Activated T-cell treated with anti-CD3 and anti-CD28 coated beads for 48 hours (primary cell): ENCODE results near the gene HSPB6.
"Not testable (repeated sequence)": the region's sequence is repeated elsewhere in the genome, so short reads cannot be mapped to it uniquely, and the experiment has no call there.

ENCODE experiments used
- DNase-seq: peaks from one replicate; pipeline ENCODE4 v3.0.0-alpha.2; 2020; ENCODE audit warnings: low read depth

HSPB6 gene

DNA sequence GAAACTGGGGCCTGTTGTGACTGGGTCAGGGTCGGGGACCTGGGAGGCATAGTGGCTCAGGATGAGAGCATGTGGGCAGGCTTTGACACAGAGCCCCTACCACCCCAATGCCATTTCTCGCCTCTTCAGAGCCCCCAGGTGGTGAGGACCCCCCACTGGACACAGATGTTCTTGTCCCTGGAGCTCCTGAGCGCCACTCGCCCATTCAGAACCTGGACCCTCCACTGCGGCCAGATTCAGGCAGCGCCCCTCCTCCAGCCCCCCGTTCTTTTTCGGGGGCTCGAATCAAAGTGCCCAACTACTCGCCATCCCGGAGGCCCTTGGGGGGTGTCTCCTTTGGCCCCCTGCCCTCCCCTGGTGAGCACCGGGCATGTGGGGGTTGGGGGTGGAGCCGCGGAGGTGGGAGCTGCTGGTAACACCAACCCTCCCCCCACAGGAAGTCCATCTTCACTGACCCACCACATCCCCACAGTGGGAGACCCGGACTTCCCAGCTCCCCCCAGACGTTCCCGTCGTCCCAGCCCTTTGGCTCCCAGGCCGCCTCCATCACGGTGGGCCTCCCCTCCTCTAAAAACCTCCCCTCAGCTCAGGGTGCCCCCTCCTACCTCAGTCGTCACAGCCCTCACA is 24.9 kb downstream of the HSPB6 start:
- no peak for DNase-seq

DNA sequence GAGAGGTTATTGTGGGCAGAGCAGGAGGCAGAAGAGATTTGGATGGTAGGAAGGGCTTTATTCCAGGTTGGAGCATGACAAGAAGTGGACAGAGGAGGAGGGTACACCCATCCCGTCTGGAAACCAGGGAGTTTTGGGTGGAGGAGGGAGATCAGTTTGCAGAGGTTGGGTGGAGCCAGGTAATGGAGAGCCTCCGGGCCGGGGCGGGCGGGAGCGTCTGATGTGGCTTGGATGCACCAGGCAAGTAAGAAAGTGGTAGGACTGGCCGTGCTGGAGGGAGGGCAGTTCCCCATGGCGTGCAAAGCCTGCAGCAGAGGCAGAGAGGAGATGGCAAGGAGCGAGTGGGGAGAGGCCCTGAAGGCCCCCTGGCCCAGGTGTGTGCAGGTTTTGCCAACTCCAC is 25.5 kb downstream of the HSPB6 start:
- DNase-seq = no peak

DNA sequence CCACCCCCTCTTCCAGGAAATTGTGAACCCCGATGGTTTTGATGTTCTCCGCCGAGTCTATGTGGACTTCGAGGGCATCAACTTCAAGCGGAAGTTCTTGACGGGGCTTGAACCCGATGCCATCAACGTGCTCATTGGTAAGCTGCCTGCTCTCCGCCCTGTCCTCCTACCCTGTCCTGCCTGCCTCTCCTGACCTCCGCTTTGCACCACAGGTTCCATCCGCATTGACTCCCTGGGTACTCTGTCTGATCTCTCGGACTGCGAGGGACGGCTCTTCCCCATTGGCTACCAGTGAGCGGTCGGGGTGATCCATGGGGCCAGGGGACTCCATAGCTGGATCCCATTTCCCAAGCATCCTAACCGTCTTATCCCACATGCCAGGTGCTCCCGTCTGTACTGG is 26.5 kb downstream of the HSPB6 start:
- no peak for DNase-seq

DNA sequence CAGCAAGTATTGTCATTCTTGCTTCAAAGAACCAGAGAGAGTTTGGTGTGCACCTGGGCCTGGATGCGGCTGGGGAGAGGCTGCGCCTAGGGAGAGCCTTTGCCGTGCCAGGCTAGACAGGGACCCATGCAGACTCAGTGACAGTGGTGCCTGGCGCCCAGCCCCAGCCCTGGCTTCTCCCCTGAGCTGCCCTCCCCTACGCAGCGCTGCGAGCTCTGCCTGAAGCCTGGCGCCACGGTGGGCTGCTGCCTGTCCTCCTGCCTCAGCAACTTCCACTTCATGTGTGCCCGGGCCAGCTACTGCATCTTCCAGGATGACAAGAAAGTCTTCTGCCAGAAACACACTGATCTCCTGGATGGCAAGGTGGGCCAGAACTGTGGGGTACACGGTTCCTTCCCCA is 27.1 kb downstream of the HSPB6 start:
- DNase-seq = no peak

DNA sequence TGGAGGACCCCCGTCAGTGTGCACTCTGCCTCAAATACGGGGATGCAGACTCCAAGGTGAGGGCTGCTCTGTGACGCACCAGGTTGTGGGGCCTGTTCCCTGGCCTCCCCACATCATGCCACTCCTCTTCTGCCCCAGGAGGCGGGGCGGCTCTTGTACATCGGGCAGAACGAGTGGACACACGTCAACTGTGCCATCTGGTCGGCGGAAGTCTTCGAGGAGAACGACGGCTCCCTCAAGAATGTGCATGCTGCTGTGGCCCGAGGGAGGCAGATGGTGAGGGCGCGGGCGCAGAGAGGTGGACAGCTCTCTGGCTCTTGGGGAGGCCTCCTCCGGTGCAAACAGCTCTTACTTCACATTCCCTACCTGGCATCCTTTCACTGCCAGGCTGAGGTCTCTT is 27.8 kb downstream of the HSPB6 start:
- no peak for DNase-seq

DNA sequence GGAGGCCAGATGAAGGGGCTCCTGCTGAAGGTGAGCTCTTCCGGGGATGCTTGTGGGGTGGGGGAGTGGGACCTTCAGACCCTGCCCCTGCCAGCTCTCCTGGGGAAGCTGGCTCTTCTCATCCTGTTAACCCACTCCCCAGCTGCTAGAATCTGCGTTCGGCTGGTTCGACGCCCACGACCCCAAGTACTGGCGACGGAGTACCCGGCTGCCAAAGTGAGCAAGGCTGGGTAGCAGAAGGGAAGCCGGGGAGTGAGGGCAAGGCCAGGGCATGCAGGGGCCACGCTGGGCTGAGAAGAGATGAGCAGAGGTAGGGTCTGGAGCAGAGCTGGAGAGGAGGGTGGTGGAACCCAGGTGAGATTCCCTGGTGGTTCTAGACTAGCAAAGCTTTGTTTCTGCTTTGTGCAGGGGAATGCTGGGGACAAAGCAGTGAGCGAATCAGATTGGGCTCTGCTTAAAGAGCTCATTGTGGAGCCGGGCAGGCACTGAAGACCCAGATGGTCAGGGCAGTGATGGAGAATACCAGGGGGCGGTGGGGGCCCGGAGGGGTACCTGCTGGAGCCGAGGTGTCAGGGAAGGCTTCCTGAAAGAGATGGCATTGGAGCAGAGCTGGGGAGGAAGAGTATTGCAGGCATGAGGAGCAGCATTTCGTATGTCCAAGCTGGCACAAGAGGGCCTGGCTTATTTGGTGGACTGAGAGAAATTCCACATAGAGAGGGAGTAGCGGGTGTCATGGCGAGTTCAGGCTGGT is 28.7 kb downstream of the HSPB6 start:
- DNase-seq = no peak

DNA sequence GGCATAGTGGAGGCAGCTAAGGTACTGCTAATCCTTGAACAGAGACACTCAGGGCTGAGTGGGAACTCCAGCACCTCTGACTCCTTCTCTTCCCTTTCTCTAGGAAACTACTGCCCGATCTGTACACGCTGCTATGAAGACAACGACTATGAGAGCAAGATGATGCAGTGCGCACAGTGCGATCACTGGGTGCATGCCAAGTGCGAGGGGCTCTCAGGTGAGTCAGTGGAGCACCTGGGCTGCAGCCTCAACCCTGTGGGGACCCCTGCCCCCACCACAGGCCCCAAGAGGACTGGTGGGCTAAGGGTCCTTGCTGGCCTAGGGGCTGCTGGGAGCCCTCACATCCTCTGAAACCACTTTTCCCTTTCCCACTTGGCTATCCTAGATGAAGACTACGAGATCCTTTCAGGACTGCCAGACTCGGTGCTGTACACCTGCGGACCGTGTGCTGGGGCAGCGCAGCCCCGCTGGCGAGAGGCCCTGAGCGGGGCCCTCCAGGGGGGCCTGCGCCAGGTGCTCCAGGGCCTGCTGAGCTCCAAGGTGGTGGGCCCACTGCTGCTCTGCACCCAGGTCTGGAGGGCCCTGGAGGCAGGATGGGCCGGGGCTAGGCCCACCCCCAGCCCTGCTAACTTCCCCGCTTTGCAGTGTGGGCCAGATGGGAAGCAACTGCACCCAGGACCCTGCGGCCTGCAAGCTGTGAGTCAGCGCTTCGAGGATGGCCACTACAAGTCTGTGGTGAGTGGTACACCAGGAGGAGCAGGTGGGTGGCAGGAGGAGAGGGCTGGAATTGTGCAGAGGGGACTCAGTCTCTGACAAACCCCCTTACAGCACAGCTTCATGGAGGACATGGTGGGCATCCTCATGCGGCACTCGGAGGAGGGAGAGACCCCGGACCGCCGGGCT is 29.5 kb downstream of the HSPB6 start:
- DNase-seq = no peak

DNA sequence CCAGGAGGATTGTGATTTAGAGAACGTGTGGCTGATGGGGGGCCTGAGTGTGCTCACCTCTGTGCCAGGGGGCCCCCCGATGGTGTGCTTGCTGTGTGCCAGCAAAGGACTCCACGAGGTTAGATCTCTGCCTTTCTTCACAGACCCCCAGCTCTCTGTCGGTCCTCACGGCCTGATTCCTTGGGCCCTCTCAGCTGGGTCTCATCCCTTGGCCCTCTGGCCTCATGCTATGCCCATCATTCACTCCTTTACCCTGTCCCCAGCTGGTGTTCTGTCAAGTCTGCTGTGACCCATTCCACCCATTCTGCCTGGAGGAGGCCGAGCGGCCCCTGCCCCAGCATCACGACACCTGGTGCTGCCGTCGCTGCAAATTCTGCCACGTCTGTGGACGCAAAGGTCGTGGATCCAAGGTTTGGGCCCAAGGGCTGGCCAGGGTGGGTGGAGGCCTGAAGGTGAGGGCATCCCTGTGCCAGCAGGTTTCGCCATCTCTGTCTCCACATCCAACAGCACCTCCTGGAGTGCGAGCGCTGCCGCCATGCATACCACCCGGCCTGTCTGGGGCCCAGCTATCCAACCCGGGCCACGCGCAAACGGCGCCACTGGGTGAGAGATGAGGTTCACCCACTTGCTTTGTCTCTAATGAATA is 31.5 kb downstream of the HSPB6 start:
- no peak for DNase-seq

DNA sequence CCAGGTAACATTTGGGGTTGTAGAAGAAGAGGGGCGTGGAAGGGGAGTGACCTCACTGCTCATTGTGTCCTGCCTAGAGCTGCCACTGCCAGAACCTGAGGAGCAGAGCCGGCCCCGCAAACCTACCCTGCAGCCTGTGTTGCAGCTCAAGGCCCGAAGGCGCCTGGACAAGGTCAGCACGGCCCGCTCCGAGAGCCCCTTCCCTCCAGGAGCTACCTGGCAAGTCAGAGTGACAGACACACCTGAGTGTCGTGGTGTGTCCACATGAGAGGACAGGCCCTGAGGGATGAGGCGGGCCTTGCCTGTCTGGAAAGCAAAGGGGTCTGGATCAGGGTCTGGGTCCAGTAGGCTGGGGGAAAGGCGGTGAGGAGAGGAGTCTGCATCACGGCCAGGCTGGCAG is 32.3 kb downstream of the HSPB6 start:
- DNase-seq = no peak

DNA sequence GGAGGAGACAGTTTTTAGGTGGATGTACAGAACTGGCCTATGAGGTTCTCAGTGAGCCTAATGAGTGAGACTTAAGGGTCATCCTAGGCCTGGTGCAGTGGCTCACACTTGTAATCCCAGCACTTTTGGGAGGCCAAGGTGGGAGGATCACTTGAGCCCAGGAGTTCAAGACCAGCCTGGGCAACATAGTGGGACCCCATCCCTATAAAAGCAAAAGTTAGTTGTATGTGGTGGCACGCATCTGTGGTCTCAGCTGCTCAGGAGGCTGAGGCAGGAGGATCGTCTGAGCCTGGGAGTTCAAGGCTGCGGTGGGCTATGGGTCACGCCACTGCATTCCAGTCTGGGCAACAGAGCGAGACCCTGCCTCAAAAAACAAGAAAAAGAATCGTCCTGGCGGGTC is 32.7 kb downstream of the HSPB6 start:
- not testable (repeated sequence) for DNase-seq

DNA sequence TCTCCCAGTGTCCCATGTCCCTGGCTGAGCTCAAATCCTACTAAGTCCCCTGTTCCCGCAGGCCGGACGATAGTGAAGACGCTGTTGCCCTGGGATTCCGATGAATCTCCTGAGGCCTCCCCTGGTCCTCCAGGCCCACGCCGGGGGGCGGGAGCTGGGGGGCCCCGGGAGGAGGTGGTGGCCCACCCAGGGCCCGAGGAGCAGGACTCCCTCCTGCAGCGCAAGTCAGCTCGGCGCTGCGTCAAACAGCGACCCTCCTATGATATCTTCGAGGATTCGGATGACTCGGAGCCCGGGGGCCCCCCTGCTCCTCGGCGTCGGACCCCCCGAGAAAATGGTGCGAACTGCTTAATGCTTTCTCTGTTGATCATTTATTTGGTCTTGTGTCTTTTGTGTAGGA is 33.2 kb downstream of the HSPB6 start:
- DNase-seq = no peak

DNA sequence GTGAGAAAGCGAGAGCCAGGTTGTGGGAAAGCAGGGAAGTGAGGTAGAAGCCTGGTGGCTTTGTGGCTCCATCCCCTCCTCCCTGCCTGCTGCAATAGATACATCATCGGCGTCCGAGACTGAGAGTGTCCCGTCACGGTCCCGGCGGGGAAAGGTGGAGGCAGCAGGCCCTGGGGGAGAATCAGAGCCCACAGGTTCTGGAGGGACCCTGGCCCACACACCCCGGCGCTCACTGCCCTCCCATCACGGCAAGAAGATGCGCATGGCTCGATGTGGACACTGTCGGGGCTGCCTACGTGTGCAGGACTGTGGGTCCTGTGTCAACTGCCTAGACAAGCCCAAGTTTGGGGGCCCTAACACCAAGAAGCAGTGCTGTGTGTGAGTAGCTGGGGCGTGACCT is 33.9 kb downstream of the HSPB6 start:
- DNase-seq = no peak

DNA sequence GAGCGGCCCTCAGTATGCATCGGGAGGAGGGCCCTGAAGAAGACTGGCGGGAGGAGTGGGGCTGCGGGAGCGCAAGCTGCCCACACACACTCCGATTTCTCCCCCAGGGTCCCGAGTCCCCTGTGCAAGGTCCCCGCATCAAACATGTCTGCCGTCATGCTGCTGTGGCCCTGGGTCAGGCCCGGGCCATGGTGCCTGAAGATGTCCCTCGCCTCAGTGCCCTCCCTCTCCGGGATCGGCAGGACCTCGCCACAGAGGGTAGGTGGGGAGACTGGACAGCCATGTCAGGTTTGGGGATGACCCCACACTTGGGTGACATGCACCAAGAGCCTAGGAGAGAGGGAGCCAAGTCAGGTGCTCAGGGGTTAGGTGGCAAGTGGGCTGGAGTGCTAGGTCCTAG is 34.4 kb downstream of the HSPB6 start:
- no peak for DNase-seq

DNA sequence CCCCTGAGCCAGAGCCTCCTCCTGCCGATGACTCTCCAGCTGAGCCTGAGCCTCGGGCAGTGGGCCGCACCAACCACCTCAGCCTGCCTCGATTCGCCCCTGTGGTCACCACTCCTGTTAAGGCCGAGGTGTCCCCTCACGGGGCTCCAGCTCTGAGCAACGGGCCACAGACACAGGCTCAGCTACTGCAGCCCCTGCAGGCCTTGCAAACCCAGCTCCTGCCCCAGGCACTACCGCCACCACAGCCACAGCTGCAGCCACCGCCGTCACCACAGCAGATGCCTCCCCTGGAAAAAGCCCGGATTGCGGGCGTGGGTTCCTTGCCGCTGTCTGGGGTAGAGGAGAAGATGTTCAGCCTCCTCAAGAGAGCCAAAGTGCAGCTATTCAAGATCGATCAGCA is 35.5 kb downstream of the HSPB6 start:
- DNase-seq = no peak

DNA sequence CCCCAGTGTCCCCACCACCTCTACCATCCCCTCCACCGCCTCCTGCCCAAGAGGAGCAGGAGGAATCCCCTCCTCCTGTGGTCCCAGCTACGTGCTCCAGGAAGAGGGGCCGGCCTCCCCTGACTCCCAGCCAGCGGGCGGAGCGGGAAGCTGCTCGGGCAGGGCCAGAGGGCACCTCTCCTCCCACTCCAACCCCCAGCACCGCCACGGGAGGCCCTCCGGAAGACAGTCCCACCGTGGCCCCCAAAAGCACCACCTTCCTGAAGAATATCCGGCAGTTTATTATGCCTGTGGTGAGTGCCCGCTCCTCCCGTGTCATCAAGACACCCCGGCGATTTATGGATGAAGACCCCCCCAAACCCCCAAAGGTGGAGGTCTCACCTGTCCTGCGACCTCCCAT is 36.2 kb downstream of the HSPB6 start:
- no peak for DNase-seq

DNA sequence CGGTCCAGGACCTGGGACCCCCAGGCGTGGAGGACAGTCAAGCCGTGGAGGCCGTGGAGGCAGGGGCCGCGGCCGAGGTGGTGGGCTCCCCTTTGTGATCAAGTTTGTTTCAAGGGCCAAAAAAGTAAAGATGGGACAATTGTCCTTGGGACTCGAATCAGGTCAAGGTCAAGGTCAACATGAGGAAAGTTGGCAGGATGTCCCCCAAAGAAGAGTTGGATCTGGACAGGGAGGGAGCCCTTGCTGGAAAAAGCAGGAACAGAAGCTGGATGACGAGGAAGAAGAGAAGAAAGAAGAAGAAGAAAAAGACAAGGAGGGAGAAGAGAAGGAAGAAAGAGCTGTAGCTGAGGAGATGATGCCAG is 36.7 kb downstream of the HSPB6 start:
- no peak for DNase-seq

DNA sequence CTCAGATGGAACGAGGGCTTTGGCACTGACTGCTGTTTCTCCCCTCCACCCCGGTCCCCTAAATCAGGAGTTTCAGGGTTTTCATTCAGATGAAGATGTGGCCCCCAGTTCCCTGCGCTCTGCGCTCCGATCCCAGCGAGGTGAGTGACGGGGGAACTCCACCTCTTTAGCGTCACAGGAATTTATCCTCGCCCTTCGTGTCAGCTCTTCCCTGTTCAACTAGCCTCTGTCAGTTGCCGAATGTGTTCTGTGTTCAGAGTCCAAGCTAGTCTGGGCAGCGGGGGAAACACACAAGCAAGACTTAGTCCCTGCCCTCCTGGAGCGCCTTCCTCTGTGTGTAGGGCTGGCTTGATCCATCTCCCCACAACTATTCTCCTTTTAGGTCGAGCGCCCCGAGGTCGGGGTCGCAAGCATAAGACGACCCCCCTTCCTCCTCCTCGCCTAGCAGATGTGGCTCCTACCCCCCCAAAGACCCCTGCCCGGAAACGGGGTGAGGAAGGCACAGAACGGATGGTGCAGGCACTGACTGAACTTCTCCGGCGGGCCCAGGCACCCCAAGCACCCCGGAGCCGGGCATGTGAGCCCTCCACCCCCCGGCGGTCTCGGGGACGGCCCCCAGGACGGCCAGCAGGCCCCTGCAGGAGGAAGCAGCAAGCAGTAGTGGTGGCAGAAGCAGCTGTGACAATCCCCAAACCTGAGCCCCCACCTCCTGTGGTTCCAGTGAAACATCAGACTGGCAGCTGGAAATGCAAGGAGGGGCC is 37.2 kb downstream of the HSPB6 start:
- DNase-seq = no peak

DNA sequence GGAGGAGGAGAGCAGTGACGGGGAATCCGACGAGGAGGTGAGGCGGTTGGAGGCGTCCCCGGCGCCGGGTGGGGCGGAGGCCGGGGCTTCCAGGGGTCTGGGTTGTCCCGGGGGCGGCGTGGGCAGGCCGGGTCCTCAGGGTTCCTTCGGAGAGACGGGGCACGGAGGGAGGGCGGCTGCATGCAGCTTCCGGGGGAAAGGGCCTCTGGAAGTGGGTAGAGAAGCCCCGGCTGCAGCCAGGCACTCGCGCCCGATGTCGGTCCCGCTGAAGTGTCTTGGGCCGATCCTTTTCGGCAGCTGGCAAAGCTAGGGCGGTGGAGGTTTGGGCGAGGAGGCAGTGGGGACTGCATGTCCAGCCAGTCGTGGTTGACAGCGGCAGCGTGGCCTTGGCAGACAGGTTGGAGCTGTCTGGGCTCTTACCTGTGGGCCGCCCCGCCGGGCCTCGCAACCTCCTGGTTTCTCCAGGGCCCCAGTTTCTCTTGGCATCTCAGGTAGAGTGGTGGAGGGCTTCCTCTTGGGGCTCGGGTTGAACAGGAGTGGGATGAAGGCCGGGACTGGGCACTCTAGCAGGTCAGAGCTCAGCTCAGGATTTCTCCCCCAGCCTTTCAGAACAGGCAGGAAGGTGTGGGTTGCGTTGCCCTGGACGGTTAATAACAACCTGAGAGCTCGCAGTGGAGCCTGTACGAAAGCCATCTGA is 38.3 kb downstream of the HSPB6 start:
- DNase-seq = peak; percentile 59

DNA sequence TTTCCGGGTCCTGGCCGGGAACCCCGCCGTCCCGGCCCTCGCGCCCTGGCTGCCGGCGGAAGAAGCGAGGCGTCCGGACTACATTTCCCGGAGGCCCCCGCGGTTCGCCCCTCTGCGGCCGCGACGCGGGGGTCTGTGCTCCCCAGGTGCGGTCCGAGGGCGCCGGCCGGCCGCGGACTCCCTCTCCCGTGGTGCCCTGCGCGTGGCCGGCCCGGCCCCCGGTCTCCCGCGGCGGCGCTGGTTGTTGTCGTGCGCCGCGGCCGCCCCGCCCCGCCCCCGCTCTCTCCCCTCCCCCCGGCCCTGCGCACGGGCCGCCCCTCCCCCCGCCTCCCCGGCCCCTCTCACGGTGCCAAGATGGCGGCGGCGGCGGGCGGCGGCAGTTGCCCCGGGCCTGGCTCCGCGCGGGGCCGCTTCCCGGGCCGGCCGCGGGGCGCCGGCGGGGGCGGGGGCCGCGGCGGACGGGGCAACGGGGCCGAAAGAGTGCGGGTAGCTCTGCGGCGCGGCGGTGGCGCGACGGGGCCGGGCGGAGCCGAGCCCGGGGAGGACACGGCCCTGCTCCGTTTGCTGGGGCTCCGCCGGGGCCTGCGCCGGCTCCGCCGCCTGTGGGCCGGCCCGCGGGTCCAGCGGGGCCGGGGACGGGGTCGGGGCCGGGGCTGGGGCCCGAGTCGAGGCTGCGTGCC is 39.0 kb downstream of the HSPB6 start, which contains the start of gene KMT2B:
Gene KMT2B, plus strand, starts transcription at position 339 of the 680 bp plus-strand sequence. Its CDS starts 16 bp downstream, at position 355.
- DNase-seq = peak; percentile 97
